GM13976 (cell line): Measurements from ENCODE around the gene HS6ST1.
A peak's percentile ranks its signal among the peaks of the same experiment; 100 is the strongest.

ENCODE experiments used
- DNase-seq: peaks from one replicate; pipeline ENCODE4 v3.0.0; 2012; ENCODE audit warnings: low spot score
- CTCF ChIP-seq: IDR thresholded peaks from 2 replicates; pipeline ENCODE4 v1.5.1; 2012; ENCODE audit warnings: borderline replicate concordance, mild to moderate bottlenecking; ENCODE audit not compliant: insufficient read depth; ENCODE audit errors: extremely low read depth, missing control alignments, control extremely low read depth
- in situ Hi-C: fragments of 300-500 bp; cut with MboI; formaldehyde crosslinking; loops from one replicate; pipeline ENCODE4 v1.12.0; 2022; ENCODE audit warnings: low sequenced_read_pairs, mixed read lengths, inconsistent platforms; ENCODE audit not compliant: unreplicated experiment

The HS6ST1 gene

GRCh38 chr2:128318776-128319464, at the start of gene HS6ST1:
Gene HS6ST1 (minus strand): TSS chr2:128318868. CDS start chr2:128318563, 305 bp downstream.
- no peak for TF ChIP-seq CTCF
- in situ Hi-C loops, result no loop called here
- peak; percentile 94 for DNase-seq

- TF ChIP-seq CTCF, result no peak
- no peak for DNase-seq
- in situ Hi-C loops, result no loop called here
Observed at GRCh38 chr2:128367601-128368359, 49.1 kb upstream of the HS6ST1 start.

GRCh38 chr2:128366713-128367511, 48.2 kb upstream of the HS6ST1 start:
- TF ChIP-seq CTCF, result no peak
- DNase-seq, result no peak
- in situ Hi-C loops, result no loop called here

GRCh38 chr2:128365217-128365905, 46.7 kb upstream of the HS6ST1 start:
- in situ Hi-C loops, result no loop called here
- no peak for DNase-seq

GRCh38 chr2:128364441-128364911, 45.8 kb upstream of the HS6ST1 start:
- TF ChIP-seq CTCF, result no peak
- DNase-seq, result no peak
- in situ Hi-C loops, result no loop called here

More at GRCh38 chr2:128365217-128365905, 46.7 kb upstream of the HS6ST1 start:
- TF ChIP-seq CTCF, result no peak

- in situ Hi-C loops, result no loop called here
- no peak for DNase-seq
- TF ChIP-seq CTCF, result no peak
Observed at GRCh38 chr2:128363934-128364361, 45.3 kb upstream of the HS6ST1 start.
